ENCODE results near the gene NPAS1.
A peak's percentile ranks its signal among the peaks of the same experiment; 100 is the strongest.

NPAS1 gene

GRCh38 chr19:47084879-47085439 lies 65.3 kb downstream of the NPAS1 start:
- Histone ChIP-seq H3K79me1 (ENCODE audit: low read depth, low read length) (peaks cover 4% of the 10 kb centered on the region), H3K4me3 (ENCODE audit: low read length in 2 of 2) (no peak overlapping the region), H2BK120ac (ENCODE audit: low read depth, low read length) (no peak overlapping the region), H3K27ac (replicated peaks; ENCODE audit: low read length) (no peak overlapping the region), H2BK5ac (ENCODE audit: low read length) (no peak overlapping the region), H2BK15ac (ENCODE audit: low read length) (no peak overlapping the region), H3K4ac (ENCODE audit: low read length) (no peak overlapping the region), H4K8ac (ENCODE audit: low read depth, low read length) (no peak overlapping the region), H2AFZ (ENCODE audit: low read length) (no peak overlapping the region), H3K36me3 (replicated peaks in 1 of 2; ENCODE audit: control insufficient read depth in 2 of 2, insufficient read depth in 2 of 2, low read length in 2 of 2) (peaks cover 52 to 97% of the 10 kb centered on the region in 2 donors), H3K14ac (ENCODE audit: low read length) (no peak overlapping the region), H3K4me1 (ENCODE audit: control insufficient read depth in 2 of 2, insufficient read depth in 1 of 2, low read depth in 1 of 2, low read length in 2 of 2) (no peaks in the 10 kb centered on the region), H3K4me2 (ENCODE audit: insufficient read depth, low read length, poor library complexity, severe bottlenecking) (no peak overlapping the region), H2AK5ac (ENCODE audit: low read depth, low read length) (no peak overlapping the region), H3K27me3 (ENCODE audit: control insufficient read depth in 3 of 3, insufficient read depth in 3 of 3, low read depth in 1 of 3, low read length in 3 of 3) (no peaks in the 10 kb centered on the region), H2BK12ac (ENCODE audit: low read length) (no peak overlapping the region), H3K23ac (ENCODE audit: low read depth, low read length, poor library complexity) (no peak overlapping the region), H3K9ac (ENCODE audit: low read depth, low read length, poor library complexity) (no peak overlapping the region), H3K9me3 (replicated peaks in 1 of 2; ENCODE audit: control insufficient read depth in 2 of 2, insufficient read depth in 1 of 2, low read depth in 1 of 2, low read length in 2 of 2) (peaks cover 0 to 3% of the 10 kb centered on the region in 2 donors), H3K18ac (ENCODE audit: low read length) (no peak overlapping the region), H4K91ac (ENCODE audit: low read depth, low read length, poor library complexity) (no peak overlapping the region)
- no peak for DNase-seq (ENCODE audit: low spot score)
- no CpG with 5 or more reads among the region's 24 CpGs for WGBS, 2 donors (ENCODE audit: extremely low coverage in 2 of 2, insufficient read length in 2 of 2, insufficient replicate concordance in 1 of 2)

- Histone ChIP-seq H2BK120ac (ENCODE audit: low read depth, low read length) (no peak overlapping the region), H2AFZ (ENCODE audit: low read length) (no peak overlapping the region), H2BK5ac (ENCODE audit: low read length) (no peak overlapping the region), H4K8ac (ENCODE audit: low read depth, low read length) (no peak overlapping the region), H2BK12ac (ENCODE audit: low read length) (no peak overlapping the region), H3K18ac (ENCODE audit: low read length) (no peak overlapping the region), H3K27ac (replicated peaks; ENCODE audit: low read length) (no peak overlapping the region), H2BK15ac (ENCODE audit: low read length) (no peak overlapping the region), H3K27me3 (ENCODE audit: control insufficient read depth in 3 of 3, insufficient read depth in 3 of 3, low read depth in 1 of 3, low read length in 3 of 3) (no peaks in the 10 kb centered on the region), H3K36me3 (replicated peaks in 1 of 2; ENCODE audit: control insufficient read depth in 2 of 2, insufficient read depth in 2 of 2, low read length in 2 of 2) (peaks cover 56 to 97% of the 10 kb centered on the region in 2 donors), H3K4ac (ENCODE audit: low read length) (no peak overlapping the region), H3K9me3 (replicated peaks in 1 of 2; ENCODE audit: control insufficient read depth in 2 of 2, insufficient read depth in 1 of 2, low read depth in 1 of 2, low read length in 2 of 2) (peaks cover 0 to 3% of the 10 kb centered on the region in 2 donors), H2AK5ac (ENCODE audit: low read depth, low read length) (no peak overlapping the region), H4K91ac (ENCODE audit: low read depth, low read length, poor library complexity) (no peak overlapping the region), H3K4me3 (ENCODE audit: low read length in 2 of 2) (no peak overlapping the region), H3K23ac (ENCODE audit: low read depth, low read length, poor library complexity) (peak overlapping the region; percentile 44), H3K4me1 (ENCODE audit: control insufficient read depth in 2 of 2, insufficient read depth in 1 of 2, low read depth in 1 of 2, low read length in 2 of 2) (no peaks in the 10 kb centered on the region), H3K79me1 (ENCODE audit: low read depth, low read length) (peaks cover 6% of the 10 kb centered on the region), H3K9ac (ENCODE audit: low read depth, low read length, poor library complexity) (no peak overlapping the region), H3K14ac (ENCODE audit: low read length) (no peak overlapping the region), H3K4me2 (ENCODE audit: insufficient read depth, low read length, poor library complexity, severe bottlenecking) (no peak overlapping the region)
- WGBS, 2 donors (ENCODE audit: extremely low coverage in 2 of 2, insufficient read length in 2 of 2, insufficient replicate concordance in 1 of 2): no CpG with 5 or more reads among the region's 17 CpGs
- no peak for DNase-seq (ENCODE audit: low spot score)
Observed at GRCh38 chr19:47086280-47086679, 66.6 kb downstream of the NPAS1 start.

- Histone ChIP-seq H3K27me3 (ENCODE audit: control insufficient read depth in 3 of 3, insufficient read depth in 3 of 3, low read depth in 1 of 3, low read length in 3 of 3) (no peaks in the 10 kb centered on the region), H2AFZ (ENCODE audit: low read length) (no peak overlapping the region), H3K4me2 (ENCODE audit: insufficient read depth, low read length, poor library complexity, severe bottlenecking) (no peak overlapping the region), H2BK120ac (ENCODE audit: low read depth, low read length) (no peak overlapping the region), H3K9me3 (replicated peaks in 1 of 2; ENCODE audit: control insufficient read depth in 2 of 2, insufficient read depth in 1 of 2, low read depth in 1 of 2, low read length in 2 of 2) (peaks cover 0 to 3% of the 10 kb centered on the region in 2 donors), H4K91ac (ENCODE audit: low read depth, low read length, poor library complexity) (peak overlapping the region; percentile 95), H3K23ac (ENCODE audit: low read depth, low read length, poor library complexity) (no peak overlapping the region), H3K36me3 (replicated peaks in 1 of 2; ENCODE audit: control insufficient read depth in 2 of 2, insufficient read depth in 2 of 2, low read length in 2 of 2) (peaks cover 39 to 93% of the 10 kb centered on the region in 2 donors), H4K8ac (ENCODE audit: low read depth, low read length) (no peak overlapping the region), H3K18ac (ENCODE audit: low read length) (no peak overlapping the region), H3K27ac (replicated peaks; ENCODE audit: low read length) (no peak overlapping the region), H2BK15ac (ENCODE audit: low read length) (no peak overlapping the region), H3K4ac (ENCODE audit: low read length) (no peak overlapping the region), H2AK5ac (ENCODE audit: low read depth, low read length) (no peak overlapping the region), H2BK12ac (ENCODE audit: low read length) (no peak overlapping the region), H3K14ac (ENCODE audit: low read length) (no peak overlapping the region), H3K4me3 (ENCODE audit: low read length in 2 of 2) (no peak overlapping the region), H2BK5ac (ENCODE audit: low read length) (no peak overlapping the region), H3K79me1 (ENCODE audit: low read depth, low read length) (peaks cover 7% of the 10 kb centered on the region), H3K4me1 (ENCODE audit: control insufficient read depth in 2 of 2, insufficient read depth in 1 of 2, low read depth in 1 of 2, low read length in 2 of 2) (peaks cover 0 to under 1% of the 10 kb centered on the region in 2 donors), H3K9ac (ENCODE audit: low read depth, low read length, poor library complexity) (no peak overlapping the region)
- no peak for DNase-seq (ENCODE audit: low spot score)
- WGBS, 2 donors (ENCODE audit: extremely low coverage in 2 of 2, insufficient read length in 2 of 2, insufficient replicate concordance in 1 of 2): no CpG with 5 or more reads among the region's 21 CpGs
Observed at GRCh38 chr19:47089767-47090350, 70.2 kb downstream of the NPAS1 start.

GRCh38 chr19:47093254-47093653 lies 73.6 kb downstream of the NPAS1 start:
- Histone ChIP-seq H3K14ac (ENCODE audit: low read length) (no peak overlapping the region), H2AFZ (ENCODE audit: low read length) (no peak overlapping the region), H3K4me3 (ENCODE audit: low read length in 2 of 2) (no peak overlapping the region), H3K36me3 (replicated peaks in 1 of 2; ENCODE audit: control insufficient read depth in 2 of 2, insufficient read depth in 2 of 2, low read length in 2 of 2) (peaks cover 26 to 91% of the 10 kb centered on the region in 2 donors), H3K18ac (ENCODE audit: low read length) (no peak overlapping the region), H2AK5ac (ENCODE audit: low read depth, low read length) (no peak overlapping the region), H3K9me3 (replicated peaks in 1 of 2; ENCODE audit: control insufficient read depth in 2 of 2, insufficient read depth in 1 of 2, low read depth in 1 of 2, low read length in 2 of 2) (no peaks in the 10 kb centered on the region), H4K91ac (ENCODE audit: low read depth, low read length, poor library complexity) (no peak overlapping the region), H4K8ac (ENCODE audit: low read depth, low read length) (no peak overlapping the region), H2BK120ac (ENCODE audit: low read depth, low read length) (no peak overlapping the region), H3K27ac (replicated peaks; ENCODE audit: low read length) (no peak overlapping the region), H3K79me1 (ENCODE audit: low read depth, low read length) (peaks cover 15% of the 10 kb centered on the region), H2BK5ac (ENCODE audit: low read length) (no peak overlapping the region), H3K4ac (ENCODE audit: low read length) (no peak overlapping the region), H2BK15ac (ENCODE audit: low read length) (no peak overlapping the region), H2BK12ac (ENCODE audit: low read length) (no peak overlapping the region), H3K4me1 (ENCODE audit: control insufficient read depth in 2 of 2, insufficient read depth in 1 of 2, low read depth in 1 of 2, low read length in 2 of 2) (peaks cover 10 to 14% of the 10 kb centered on the region in 2 donors), H3K23ac (ENCODE audit: low read depth, low read length, poor library complexity) (no peak overlapping the region), H3K9ac (ENCODE audit: low read depth, low read length, poor library complexity) (no peak overlapping the region), H3K4me2 (ENCODE audit: insufficient read depth, low read length, poor library complexity, severe bottlenecking) (no peak overlapping the region), H3K27me3 (ENCODE audit: control insufficient read depth in 3 of 3, insufficient read depth in 3 of 3, low read depth in 1 of 3, low read length in 3 of 3) (no peaks in the 10 kb centered on the region)
- no peak for DNase-seq (ENCODE audit: low spot score)
- no CpG with 5 or more reads among the region's 5 CpGs for WGBS, 2 donors (ENCODE audit: extremely low coverage in 2 of 2, insufficient read length in 2 of 2, insufficient replicate concordance in 1 of 2)

All from neuronal stem cell (in vitro differentiated cells).